AG04450 (cell line): ENCODE measurements around the gene ATF4. TPM values are rescaled to one million over a fixed set of nuclear protein-coding genes. Genes with fewer than 3 reads are reported as not detected.

Source experiments
- CTCF ChIA-PET: fragments of 300-600, 350-600 bp; formaldehyde crosslinking; extraction: SDS; loops from one replicate; lab custom pipeline; 2022; ENCODE audit warnings: antibody characterized with exemption, inconsistent platforms; lab: Charles Lee
- POLR2A ChIA-PET: fragments of 350-600 bp; formaldehyde crosslinking; extraction: SDS; loops from one replicate; lab custom pipeline; 2021; ENCODE audit warnings: antibody characterized with exemption, inconsistent platforms; lab: Yijun Ruan, JAX
- DNase-seq: peaks from one replicate; pipeline ENCODE4 v3.0.0-alpha.2; 2011; ENCODE audit warnings: low read depth, low spot score
- H3K27ac ChIP-seq: one replicate; pipeline ENCODE4 v1.5.1; 2012; ENCODE audit warnings: low read depth, low read length, control low read depth
- H3K27me3 ChIP-seq: one replicate; pipeline ENCODE4 v1.6.0; 2012; ENCODE audit warnings: low read length; ENCODE audit not compliant: control insufficient read depth, insufficient read depth
- H3K4me3 ChIP-seq: 2 replicates; pipeline ENCODE4 v1.5.1; 2011; ENCODE audit warnings: mild to moderate bottlenecking, low read depth, low read length, control low read depth
- H3K9me3 ChIP-seq: 2 replicates; pipeline ENCODE4 v1.5.1; 2012; ENCODE audit warnings: low read length; ENCODE audit not compliant: control insufficient read depth, insufficient read depth
- polyA plus RNA-seq: library from polyadenylated mRNA; depleted of rRNA; stranded (reverse); fragments of >200 nt; gene quantifications from 2 replicates; pipeline ENCODE4 v1.2.3, GENCODE V29; 2011
- TF ChIP-seq, protein P1 (sequence below): IDR thresholded peaks from 2 replicates; pipeline ENCODE4 v1.5.1; 2011; ENCODE audit warnings: low read depth, low read length, control low read depth, inconsistent platforms

The ATF4 gene
- polyA plus RNA-seq, 1 experiment, result 936 TPM

DNA sequence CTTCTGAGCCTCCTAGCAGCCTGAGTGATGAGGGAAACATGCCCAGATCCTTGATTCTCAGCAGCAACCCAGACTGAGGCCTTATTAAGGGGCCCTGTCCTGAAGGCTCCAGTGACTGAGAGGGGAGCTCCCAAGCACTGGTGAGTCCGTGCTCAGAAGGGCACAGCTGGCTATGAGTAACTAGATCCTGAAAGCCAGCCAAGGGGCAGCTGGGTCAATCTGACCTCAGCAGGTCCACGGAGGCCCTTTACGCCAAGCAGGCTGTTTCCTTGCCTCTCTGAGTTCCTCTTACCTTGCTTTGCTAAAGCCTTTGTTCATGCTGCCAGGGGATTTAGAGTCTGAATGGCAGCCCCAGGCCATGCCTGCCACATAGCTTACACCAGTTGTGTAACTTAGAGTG, 37.6 kb upstream of the ATF4 start:
- Histone ChIP-seq H3K27ac (no peak overlapping the region), H3K9me3 (no peaks in the 10 kb centered on the region), H3K4me3 (no peak overlapping the region), H3K27me3 (peaks cover 10% of the 10 kb centered on the region)
- ChIA-PET POLR2A (interaction anchor here (1.9 kb wide), 1 partner anchor 37 kb away, joined by 8 read pairs; the partner anchor contains the start of gene ATF4), CTCF (interaction anchor here (1.6 to 3.0 kb wide), 2 partner anchors 11 to 14 kb away, joined by 3 to 11 read pairs; no protein-coding TSS in a partner anchor)
- TF ChIP-seq, protein P1, sequence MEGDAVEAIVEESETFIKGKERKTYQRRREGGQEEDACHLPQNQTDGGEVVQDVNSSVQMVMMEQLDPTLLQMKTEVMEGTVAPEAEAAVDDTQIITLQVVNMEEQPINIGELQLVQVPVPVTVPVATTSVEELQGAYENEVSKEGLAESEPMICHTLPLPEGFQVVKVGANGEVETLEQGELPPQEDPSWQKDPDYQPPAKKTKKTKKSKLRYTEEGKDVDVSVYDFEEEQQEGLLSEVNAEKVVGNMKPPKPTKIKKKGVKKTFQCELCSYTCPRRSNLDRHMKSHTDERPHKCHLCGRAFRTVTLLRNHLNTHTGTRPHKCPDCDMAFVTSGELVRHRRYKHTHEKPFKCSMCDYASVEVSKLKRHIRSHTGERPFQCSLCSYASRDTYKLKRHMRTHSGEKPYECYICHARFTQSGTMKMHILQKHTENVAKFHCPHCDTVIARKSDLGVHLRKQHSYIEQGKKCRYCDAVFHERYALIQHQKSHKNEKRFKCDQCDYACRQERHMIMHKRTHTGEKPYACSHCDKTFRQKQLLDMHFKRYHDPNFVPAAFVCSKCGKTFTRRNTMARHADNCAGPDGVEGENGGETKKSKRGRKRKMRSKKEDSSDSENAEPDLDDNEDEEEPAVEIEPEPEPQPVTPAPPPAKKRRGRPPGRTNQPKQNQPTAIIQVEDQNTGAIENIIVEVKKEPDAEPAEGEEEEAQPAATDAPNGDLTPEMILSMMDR, result no peak
- DNase-seq, result no peak

DNA sequence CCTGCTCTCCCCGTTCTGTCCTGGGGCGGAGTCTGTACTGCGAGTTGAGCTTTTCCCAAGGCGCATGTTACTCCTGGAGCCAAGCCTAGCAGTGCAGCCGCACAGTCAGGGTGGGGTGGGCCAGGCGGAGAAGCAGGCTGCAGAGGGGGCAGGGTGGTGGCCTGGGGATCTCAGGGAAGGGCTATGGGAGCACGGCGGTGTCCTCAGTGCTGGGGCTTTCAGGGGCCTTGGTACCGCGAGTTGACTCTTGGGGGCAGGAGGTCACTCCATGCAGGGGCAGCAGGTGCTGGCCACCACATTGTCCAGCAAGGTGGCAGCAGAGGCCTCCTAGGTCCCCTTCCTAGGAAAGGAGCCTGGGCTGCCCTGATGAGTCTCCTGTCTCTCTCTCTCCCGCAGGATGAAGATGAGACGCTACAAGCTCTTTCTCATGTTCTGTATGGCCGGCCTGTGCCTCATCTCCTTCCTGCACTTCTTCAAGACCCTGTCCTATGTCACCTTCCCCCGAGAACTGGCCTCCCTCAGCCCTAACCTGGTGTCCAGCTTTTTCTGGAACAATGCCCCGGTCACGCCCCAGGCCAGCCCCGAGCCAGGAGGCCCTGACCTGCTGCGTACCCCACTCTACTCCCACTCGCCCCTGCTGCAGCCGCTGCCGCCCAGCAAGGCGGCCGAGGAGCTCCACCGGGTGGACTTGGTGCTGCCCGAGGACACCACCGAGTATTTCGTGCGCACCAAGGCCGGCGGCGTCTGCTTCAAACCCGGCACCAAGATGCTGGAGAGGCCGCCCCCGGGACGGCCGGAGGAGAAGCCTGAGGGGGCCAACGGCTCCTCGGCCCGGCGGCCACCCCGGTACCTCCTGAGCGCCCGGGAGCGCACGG, 33.2 kb upstream of the ATF4 start:
- Histone ChIP-seq H3K9me3 (peaks cover 8% of the 10 kb centered on the region; the same call in 1 of the 2 replicates), H3K27me3 (no peaks in the 10 kb centered on the region), H3K27ac (no peak overlapping the region), H3K4me3 (no peak overlapping the region)
- CTCF ChIA-PET, result no interaction called here
- DNase-seq, result no peak
- TF ChIP-seq, protein P1, result no peak
- POLR2A ChIA-PET, result no interaction called here

DNA sequence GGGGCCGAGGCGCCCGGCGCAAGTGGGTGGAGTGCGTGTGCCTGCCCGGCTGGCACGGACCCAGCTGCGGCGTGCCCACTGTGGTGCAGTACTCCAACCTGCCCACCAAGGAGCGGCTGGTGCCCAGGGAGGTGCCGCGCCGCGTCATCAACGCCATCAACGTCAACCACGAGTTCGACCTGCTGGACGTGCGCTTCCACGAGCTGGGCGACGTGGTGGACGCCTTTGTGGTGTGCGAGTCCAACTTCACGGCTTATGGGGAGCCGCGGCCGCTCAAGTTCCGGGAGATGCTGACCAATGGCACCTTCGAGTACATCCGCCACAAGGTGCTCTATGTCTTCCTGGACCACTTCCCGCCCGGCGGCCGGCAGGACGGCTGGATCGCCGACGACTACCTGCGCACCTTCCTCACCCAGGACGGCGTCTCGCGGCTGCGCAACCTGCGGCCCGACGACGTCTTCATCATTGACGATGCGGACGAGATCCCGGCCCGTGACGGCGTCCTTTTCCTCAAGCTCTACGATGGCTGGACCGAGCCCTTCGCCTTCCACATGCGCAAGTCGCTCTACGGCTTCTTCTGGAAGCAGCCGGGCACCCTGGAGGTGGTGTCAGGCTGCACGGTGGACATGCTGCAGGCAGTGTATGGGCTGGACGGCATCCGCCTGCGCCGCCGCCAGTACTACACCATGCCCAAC, 32.4 kb upstream of the ATF4 start:
- CTCF ChIA-PET, result no interaction called here
- no peaks in the 10 kb centered on the region for H3K27me3 ChIP-seq

DNA sequence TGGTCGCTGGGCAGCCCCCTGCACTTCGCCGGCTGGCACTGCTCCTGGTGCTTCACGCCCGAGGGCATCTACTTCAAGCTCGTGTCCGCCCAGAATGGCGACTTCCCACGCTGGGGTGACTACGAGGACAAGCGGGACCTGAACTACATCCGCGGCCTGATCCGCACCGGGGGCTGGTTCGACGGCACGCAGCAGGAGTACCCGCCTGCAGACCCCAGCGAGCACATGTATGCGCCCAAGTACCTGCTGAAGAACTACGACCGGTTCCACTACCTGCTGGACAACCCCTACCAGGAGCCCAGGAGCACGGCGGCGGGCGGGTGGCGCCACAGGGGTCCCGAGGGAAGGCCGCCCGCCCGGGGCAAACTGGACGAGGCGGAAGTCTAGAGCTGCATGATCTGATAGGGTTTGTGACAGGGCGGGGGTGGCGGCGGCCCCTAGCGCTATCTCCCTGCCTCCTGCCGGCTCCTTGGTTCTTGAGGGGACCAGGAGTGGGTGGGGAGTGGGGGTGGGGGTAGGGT, 31.7 kb upstream of the ATF4 start:
- ChIA-PET POLR2A (no interaction called here), CTCF (no interaction called here)
- Histone ChIP-seq H3K4me3 (no peak overlapping the region), H3K9me3 (peaks cover 8% of the 10 kb centered on the region; the same call in 1 of the 2 replicates), H3K27ac (no peak overlapping the region), H3K27me3 (no peaks in the 10 kb centered on the region)
- TF ChIP-seq, protein P1, result no peak
- no peak for DNase-seq

More for the DNA sequence above, 32.4 kb upstream of the ATF4 start:
- no peak overlapping the region for H3K4me3 ChIP-seq
- H3K27ac ChIP-seq, result no peak overlapping the region
- POLR2A ChIA-PET, result no interaction called here
- TF ChIP-seq, protein P1, result no peak
- H3K9me3 ChIP-seq, result peaks cover 8% of the 10 kb centered on the region; the same call in 1 of the 2 replicates
- DNase-seq, result no peak
